BE2C (cell line): ENCODE measurements around the gene HMSD. TPM values are rescaled to one million over a fixed set of nuclear protein-coding genes. Genes with fewer than 3 reads are reported as not detected.

Experiments used
- DNase-seq: peaks from one replicate; pipeline ENCODE4 v3.0.0-alpha.2; 2020
- H3K27me3 ChIP-seq: fragments of 250-450 bp; sonication (Bioruptor Pico); 2 replicates; pipeline ENCODE4 v1.5.1; 2020; ENCODE audit warnings: mild to moderate bottlenecking
- H3K36me3 ChIP-seq: fragments of 250-450 bp; sonication (Bioruptor Pico); 2 replicates; pipeline ENCODE4 v1.5.1; 2020; ENCODE audit warnings: mild to moderate bottlenecking
- H3K4me1 ChIP-seq: fragments of 250-450 bp; sonication (Bioruptor Pico); 2 replicates; pipeline ENCODE4 v1.5.1; 2020
- H3K4me3 ChIP-seq: 2 replicates; pipeline ENCODE4 v1.5.1; 2011; ENCODE audit warnings: low read depth, low read length
- H3K9me3 ChIP-seq: fragments of 250-450 bp; sonication (Bioruptor Pico); 2 replicates; pipeline ENCODE4 v1.5.1; 2020
- polyA plus RNA-seq: library from polyadenylated mRNA; unstranded; fragments of >200 nt; gene quantifications from one replicate; pipeline ENCODE4 v1.2.1, GENCODE V29; 2012; ENCODE audit warnings: low read depth, missing spikeins; ENCODE audit not compliant: insufficient read length, insufficient read depth
- TF ChIP-seq, protein P1 (sequence below): IDR thresholded peaks from 2 replicates; pipeline ENCODE4 v1.5.1; 2012; ENCODE audit warnings: mild to moderate bottlenecking, low read depth, low read length

Gene HMSD, protein sequence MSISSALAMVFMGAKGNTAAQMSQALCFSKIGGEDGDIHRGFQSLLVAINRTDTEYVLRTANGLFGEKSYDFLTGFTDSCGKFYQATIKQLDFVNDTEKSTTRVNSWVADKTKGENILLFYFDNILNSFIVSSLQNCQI
- polyA plus RNA-seq, result not detected

DNA sequence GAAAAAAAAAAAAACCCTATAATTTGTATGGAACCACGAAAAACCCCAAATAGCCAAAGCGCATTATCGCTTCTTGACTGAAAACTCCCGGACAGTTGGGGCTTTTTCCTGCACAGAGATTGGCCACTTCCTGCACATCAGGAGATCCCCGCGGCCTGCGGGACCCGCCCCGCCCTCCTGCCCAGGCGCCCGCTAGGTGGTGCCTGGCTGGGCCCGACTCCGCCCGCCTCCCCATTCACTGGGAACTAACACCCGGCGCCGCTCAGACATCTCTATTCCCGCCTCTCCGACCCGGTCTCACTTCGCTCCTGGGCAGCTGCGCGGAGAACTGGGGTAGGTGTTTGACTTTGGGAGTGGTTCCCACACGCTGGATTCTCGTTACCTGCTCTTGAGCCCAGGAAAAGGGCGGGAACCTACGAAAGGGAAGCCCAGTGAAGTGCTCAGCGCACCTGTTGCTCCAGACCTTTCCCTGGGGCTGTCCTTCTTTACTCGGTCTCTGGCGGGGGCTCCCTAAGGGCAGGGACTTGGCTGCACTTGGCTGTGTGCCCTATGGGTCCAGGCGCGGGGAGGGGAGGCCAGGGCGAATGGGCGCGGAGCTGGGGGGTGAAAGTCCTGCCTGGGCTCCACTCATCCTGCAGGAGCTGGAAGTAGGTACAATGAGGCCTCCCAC is at the start of gene HMSD:
Gene HMSD, plus strand, starts transcription at position 234 of the 670 bp plus-strand sequence. CDS start 4,155 bp downstream, outside the sequence.
- TF ChIP-seq, protein P1, sequence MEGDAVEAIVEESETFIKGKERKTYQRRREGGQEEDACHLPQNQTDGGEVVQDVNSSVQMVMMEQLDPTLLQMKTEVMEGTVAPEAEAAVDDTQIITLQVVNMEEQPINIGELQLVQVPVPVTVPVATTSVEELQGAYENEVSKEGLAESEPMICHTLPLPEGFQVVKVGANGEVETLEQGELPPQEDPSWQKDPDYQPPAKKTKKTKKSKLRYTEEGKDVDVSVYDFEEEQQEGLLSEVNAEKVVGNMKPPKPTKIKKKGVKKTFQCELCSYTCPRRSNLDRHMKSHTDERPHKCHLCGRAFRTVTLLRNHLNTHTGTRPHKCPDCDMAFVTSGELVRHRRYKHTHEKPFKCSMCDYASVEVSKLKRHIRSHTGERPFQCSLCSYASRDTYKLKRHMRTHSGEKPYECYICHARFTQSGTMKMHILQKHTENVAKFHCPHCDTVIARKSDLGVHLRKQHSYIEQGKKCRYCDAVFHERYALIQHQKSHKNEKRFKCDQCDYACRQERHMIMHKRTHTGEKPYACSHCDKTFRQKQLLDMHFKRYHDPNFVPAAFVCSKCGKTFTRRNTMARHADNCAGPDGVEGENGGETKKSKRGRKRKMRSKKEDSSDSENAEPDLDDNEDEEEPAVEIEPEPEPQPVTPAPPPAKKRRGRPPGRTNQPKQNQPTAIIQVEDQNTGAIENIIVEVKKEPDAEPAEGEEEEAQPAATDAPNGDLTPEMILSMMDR, result peak; percentile 35
- Histone ChIP-seq H3K4me1 (no peaks in the 10 kb centered on the region), H3K36me3 (no peaks in the 10 kb centered on the region), H3K27me3 (no peaks in the 10 kb centered on the region), H3K4me3 (peak within 1 kb of the TSS; percentile 24; the same call in 1 of the 2 replicates), H3K9me3 (no peaks in the 10 kb centered on the region)
- DNase-seq, result peak; percentile 55

DNA sequence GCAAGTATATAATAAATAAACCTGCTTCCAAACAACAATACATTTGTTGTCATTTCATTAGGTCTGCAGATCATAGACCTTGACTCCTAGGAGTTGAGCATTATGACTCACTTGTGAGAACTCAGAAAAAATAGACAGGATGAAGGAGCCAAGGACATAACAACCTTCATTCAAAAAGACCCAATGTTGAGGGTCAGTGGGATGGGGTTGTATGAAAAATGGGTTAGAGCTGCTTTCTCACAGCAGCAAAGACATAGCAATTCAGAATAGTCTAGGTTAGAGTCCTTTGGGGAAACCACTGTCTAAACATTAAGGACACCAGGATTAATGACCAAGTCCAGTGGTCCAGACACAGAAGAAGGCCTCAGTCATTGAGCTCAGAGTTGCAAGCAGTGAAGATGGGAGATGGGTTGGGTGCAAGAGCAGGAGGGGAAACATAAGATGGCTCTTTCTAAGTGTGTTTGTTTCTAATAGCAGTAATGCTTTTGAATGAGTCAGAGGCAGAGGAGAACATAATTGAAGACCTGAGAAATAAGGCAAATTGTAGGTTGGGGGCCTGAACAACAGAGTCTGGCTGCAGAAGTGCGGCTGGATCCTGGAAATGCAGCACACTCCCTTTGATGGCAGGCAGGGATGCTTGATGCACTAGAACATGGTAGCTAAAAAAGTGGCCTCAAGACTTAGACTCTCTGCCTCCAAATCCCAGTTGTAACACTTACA is 45.1 kb upstream of the HMSD start:
- Histone ChIP-seq H3K27me3 (no peaks in the 10 kb centered on the region), H3K4me1 (no peaks in the 10 kb centered on the region), H3K9me3 (no peaks in the 10 kb centered on the region), H3K36me3 (no peaks in the 10 kb centered on the region), H3K4me3 (no peak overlapping the region)
- TF ChIP-seq, protein P1, result no peak
- DNase-seq, result no peak

DNA sequence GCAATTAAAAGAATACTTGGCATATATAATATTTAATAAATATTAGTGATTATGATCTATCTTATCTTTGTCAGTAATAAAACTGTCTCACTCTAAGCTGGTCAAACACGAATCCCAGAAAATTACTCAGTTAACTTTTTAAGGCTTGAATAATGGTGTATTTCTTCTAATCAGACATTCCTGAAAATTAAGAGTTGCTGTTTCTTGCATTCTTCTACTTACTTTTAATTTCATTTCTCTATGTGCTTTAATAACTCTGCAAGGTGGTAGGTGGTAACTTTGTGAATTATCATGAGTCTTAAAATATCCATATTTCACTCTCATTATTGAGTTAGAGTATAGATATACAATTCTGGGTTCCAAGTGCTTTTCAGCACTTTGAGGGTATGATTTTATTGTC is 44.4 kb upstream of the HMSD start:
- DNase-seq, result no peak
- Histone ChIP-seq H3K4me3 (no peak overlapping the region), H3K27me3 (no peaks in the 10 kb centered on the region), H3K4me1 (no peaks in the 10 kb centered on the region), H3K9me3 (no peaks in the 10 kb centered on the region), H3K36me3 (no peaks in the 10 kb centered on the region)
- TF ChIP-seq, protein P1, result no peak

DNA sequence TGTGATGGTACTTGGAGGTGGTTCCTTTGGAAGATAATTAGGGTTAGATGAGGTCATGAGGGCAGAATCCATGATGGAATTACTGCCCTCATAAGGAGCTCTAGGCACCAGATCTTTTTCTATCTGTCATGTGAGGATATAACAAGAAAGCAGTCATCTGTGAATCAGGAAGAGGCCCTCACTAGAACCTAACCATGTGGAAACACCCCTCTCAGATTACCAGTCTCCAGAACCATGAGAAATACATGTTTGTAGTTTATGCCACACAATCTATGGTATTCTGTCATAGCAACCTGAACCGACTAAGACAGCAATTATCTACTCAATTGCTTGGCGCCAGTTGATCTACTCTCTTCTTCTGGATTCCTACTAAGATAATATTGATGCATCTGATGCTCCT is 43.7 kb upstream of the HMSD start:
- no peaks in the 10 kb centered on the region for H3K9me3 ChIP-seq
- no peaks in the 10 kb centered on the region for H3K27me3 ChIP-seq
- no peak overlapping the region for H3K4me3 ChIP-seq
- no peaks in the 10 kb centered on the region for H3K36me3 ChIP-seq
- H3K4me1 ChIP-seq, result no peaks in the 10 kb centered on the region
- TF ChIP-seq, protein P1, result no peak
- DNase-seq, result no peak

DNA sequence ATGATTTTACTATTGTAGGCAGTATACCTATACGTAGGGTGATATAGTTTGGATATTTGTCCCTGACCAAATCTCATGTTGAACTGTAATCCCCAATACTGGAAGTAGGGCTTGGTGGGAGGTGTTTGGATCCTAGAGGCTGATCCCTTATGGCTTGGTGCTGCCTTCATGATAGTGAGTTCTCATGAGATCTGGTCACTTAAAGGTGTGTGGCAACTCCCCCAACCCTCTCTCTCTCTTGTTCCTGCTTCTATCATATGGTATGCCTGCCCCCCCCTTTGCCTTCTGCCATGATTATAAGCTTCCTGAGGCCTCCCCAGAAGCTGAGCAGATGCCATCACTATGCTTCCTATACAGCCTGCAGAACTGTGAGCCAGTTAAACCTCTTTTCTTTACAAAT is 43.0 kb upstream of the HMSD start:
- TF ChIP-seq, protein P1, result no peak
- no peak overlapping the region for H3K4me3 ChIP-seq

More for the DNA sequence above, 43.0 kb upstream of the HMSD start:
- Histone ChIP-seq H3K36me3 (no peaks in the 10 kb centered on the region), H3K4me1 (no peaks in the 10 kb centered on the region), H3K9me3 (no peaks in the 10 kb centered on the region), H3K27me3 (no peaks in the 10 kb centered on the region)
- no peak for DNase-seq
